Activated naive CD4-positive, alpha-beta T cell treated with anti-CD3 and anti-CD28 coated beads, Interleukin-2, amount 50 U/mL, for 72 hours (primary cell): ENCODE results near the gene XPO4. TPM values are rescaled to one million over a fixed set of nuclear protein-coding genes. Genes with fewer than 3 reads are reported as not detected.

Source experiments
- ATAC-seq, 2 donors: fragments of 150-1000 bp; cut with Tn5 transposase; 2 replicates each; pipeline ENCODE4 v1.10.0; 2021; ENCODE audit warnings: mild to moderate bottlenecking in 2 of 2, moderate library complexity in 2 of 2
- DNase-seq, 2 donors: peaks; one replicate each; pipeline ENCODE4 v3.0.0; 2021 to 2022; ENCODE audit warnings: low spot score in 2 of 2
- H3K27ac Mint-ChIP-seq, 2 donors: one replicate each; pipeline ENCODE4 v1.8.0; 2022; ENCODE audit warnings: mild to moderate bottlenecking in 2 of 2, mixed read lengths in 2 of 2
- H3K36me3 Mint-ChIP-seq, 2 donors: one replicate each; pipeline ENCODE4 v1.8.0; 2022; ENCODE audit warnings: mixed read lengths in 2 of 2
- H3K9me3 Mint-ChIP-seq, 2 donors: one replicate each; pipeline ENCODE4 v1.8.0; 2022; ENCODE audit warnings: mixed read lengths in 2 of 2
- total RNA-seq, 2 donors: library from RNA; stranded (reverse); gene quantifications; one replicate each; pipeline ENCODE4 v1.2.3, GENCODE V29; 2022

XPO4 gene
- total RNA-seq, 2 donors from 2014 or later: 25.0 to 26.9 TPM

GRCh38 chr13:20738616-20739015 lies 163.9 kb downstream of the XPO4 start:
- no peak for ATAC-seq
- no peak for DNase-seq
- H3K9me3 Mint-ChIP-seq: peaks cover 3 to 4% of the 10 kb centered on the region in 2 donors
- no peak overlapping the region for H3K27ac Mint-ChIP-seq
- peaks cover 18 to 20% of the 10 kb centered on the region in 2 donors for H3K36me3 Mint-ChIP-seq

- DNase-seq (no peak), ATAC-seq (no peak)
- Mint-ChIP-seq H3K9me3 (no peaks in the 10 kb centered on the region), H3K36me3 (peaks cover 9 to 11% of the 10 kb centered on the region in 2 donors), H3K27ac (no peak overlapping the region)
Measured at GRCh38 chr13:20729633-20730585, 172.6 kb downstream of the XPO4 start.

DNA sequence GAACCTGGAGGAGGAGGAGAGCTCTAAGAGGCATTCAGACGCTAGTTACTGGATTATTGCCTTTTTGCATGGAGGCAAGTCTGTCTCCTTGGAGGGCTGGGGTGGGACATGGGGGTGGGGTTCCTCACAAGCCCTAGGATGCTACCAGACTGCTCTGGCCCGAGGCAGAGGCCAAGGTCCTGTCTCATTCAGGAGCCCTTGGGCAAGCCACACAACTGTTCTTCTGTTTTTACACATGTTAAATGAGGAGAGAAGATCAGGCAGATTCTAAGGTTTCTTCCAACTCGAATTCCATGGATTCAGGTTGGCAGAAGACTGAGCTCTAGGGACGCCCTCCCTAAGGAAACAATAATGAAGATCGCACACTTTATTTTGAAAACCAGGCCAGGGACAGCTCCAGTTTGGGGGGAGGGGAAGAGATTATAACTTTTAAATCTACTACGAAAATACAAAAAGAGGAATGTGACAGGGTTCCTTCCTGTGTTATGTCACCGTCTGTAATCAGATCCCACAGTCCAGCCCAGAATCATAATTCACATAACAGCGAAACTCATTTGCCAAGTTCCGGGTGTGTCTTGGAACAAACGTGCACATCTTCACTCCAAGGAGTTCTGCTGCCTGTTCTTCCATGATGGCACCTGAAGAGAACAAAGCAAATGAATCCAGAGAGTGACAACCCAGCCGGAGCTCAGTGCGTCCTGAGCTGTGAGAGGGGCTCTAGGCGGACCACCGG lies 173.8 kb downstream of the XPO4 start:
- H3K27ac Mint-ChIP-seq: no peak overlapping the region
- peaks cover 7 to 11% of the 10 kb centered on the region in 2 donors for H3K36me3 Mint-ChIP-seq
- no peaks in the 10 kb centered on the region for H3K9me3 Mint-ChIP-seq
- DNase-seq (no peak), ATAC-seq (no peak)

DNA sequence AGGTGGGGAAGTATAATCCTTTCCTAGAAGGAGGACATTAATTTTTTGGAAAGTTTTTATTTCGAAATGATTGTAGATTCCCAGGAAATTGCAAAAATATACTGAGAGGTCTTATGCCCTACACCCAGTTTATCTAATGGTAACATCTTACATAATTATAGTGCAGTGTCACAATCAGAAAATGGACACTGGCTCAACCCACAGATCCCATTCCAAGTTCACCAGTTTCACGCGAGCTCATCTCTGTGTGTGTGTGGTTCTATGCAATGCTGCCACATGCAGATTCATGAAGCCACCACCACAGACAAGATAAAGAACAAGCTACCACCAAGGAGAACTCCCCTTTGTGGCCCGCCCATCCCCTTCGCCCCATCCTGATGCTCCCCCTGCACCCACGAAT lies 174.7 kb downstream of the XPO4 start:
- peaks cover 7 to 11% of the 10 kb centered on the region in 2 donors for H3K36me3 Mint-ChIP-seq

More for the DNA sequence above, 174.7 kb downstream of the XPO4 start:
- ATAC-seq: no peak
- H3K27ac Mint-ChIP-seq: no peak overlapping the region
- no peak for DNase-seq
- H3K9me3 Mint-ChIP-seq: no peaks in the 10 kb centered on the region

Other genes with a start within 250 kb of the XPO4 start
- gene IL17D, start 199.0 kb downstream of the XPO4 start, total RNA-seq: under 1 TPM; 0.16 to 0.41 TPM
- gene EEF1AKMT1, start 128.8 kb downstream of the XPO4 start, total RNA-seq: 10 to 100 TPM in 1 of 2 donors, 1 to 10 TPM in 1; 8.5 to 19.1 TPM
- gene LATS2, start 158.8 kb upstream of the XPO4 start, total RNA-seq: 1 to 10 TPM; 1.7 to 8.4 TPM
- 100 to 1,000 TPM; 243 to 250 TPM for gene SAP18, start 237.4 kb upstream of the XPO4 start, total RNA-seq